Posterior vena cava (tissue), 2 donors: ENCODE results near the gene TRAPPC6A. TPM values are rescaled to one million over a fixed set of nuclear protein-coding genes. Genes with fewer than 3 reads are reported as not detected.
"Not testable (repeated sequence)": the region's sequence is repeated elsewhere in the genome, so short reads cannot be mapped to it uniquely, and the experiment has no call there.

Source experiments
- DNase-seq: peaks from one replicate; pipeline ENCODE4 v3.0.0-alpha.2; 2020; ENCODE audit warnings: low spot score
- intact Hi-C, 2 donors: fragments of 100-400 bp; cut with DNase I; formaldehyde crosslinking; loops; one replicate each; pipeline versions ENCODE4 v1.14.1 to v1.14.2; 2022 to 2023
- total RNA-seq, 2 donors: library from RNA; stranded (reverse); fragmentation: NEBNext Ultra II Directional; extraction: Animal tissue kit (Norgen Biotek cat#: 25700); gene quantifications; one replicate each; pipeline ENCODE4 v1.2.1, GENCODE V29; 2021
- donor health status: DM: yes; HTN: yes; CAD: no.
- donor health status: DM: yes; HTN: yes; CAD: no.

TRAPPC6A gene
- total RNA-seq, 2 donors from 2014 or later, result 6.5 to 7.7 TPM

- intact Hi-C loops, DNase-seq: not testable (repeated sequence)
Observed at GRCh38 chr19:45118591-45119355, 59.3 kb downstream of the TRAPPC6A start.

- intact Hi-C loops, result no loop called here
- no peak for DNase-seq
Observed at GRCh38 chr19:45118106-45118505, 59.9 kb downstream of the TRAPPC6A start.

- DNase-seq, result no peak
- intact Hi-C loops, result no loop called here
Observed at GRCh38 chr19:45117671-45118070, 60.4 kb downstream of the TRAPPC6A start.

- DNase-seq, result no peak
- intact Hi-C loops, result no loop called here
Observed at GRCh38 chr19:45117167-45117594, 60.9 kb downstream of the TRAPPC6A start.

GRCh38 chr19:45115809-45116615 lies 62.0 kb downstream of the TRAPPC6A start:
- no peak for DNase-seq
- intact Hi-C loops, result no loop called here

GRCh38 chr19:45114116-45114515 lies 63.9 kb downstream of the TRAPPC6A start:
- intact Hi-C loops, result no loop called here
- no peak for DNase-seq

GRCh38 chr19:45113628-45114027 lies 64.4 kb downstream of the TRAPPC6A start:
- DNase-seq, result no peak
- intact Hi-C loops, result no loop called here

Other genes starting within 250 kb of the TRAPPC6A start
- not detected for gene APOC4, start 236.0 kb downstream of the TRAPPC6A start, total RNA-seq
- gene APOC2, start 232.2 kb downstream of the TRAPPC6A start, total RNA-seq, result not detected
- 10 to 100 TPM; 69.9 to 78.5 TPM for gene CLPTM1, start 222.9 kb downstream of the TRAPPC6A start, total RNA-seq
- 10 to 100 TPM; 14.3 to 22.7 TPM for gene RELB, start 176.8 kb downstream of the TRAPPC6A start, total RNA-seq
- 10 to 100 TPM; 48.6 to 58.5 TPM for gene CLASRP, start 139.2 kb downstream of the TRAPPC6A start, total RNA-seq
- under 1 TPM; 0.42 to 0.48 TPM for gene ZNF296, start 101.8 kb downstream of the TRAPPC6A start, total RNA-seq
- 10 to 100 TPM; 11.2 to 14.7 TPM for gene GEMIN7, start 99.0 kb downstream of the TRAPPC6A start, total RNA-seq
- gene PPP1R37, start 85.1 kb downstream of the TRAPPC6A start, total RNA-seq, result 10 to 100 TPM; 15.2 to 16.2 TPM
- not detected for gene NKPD1, start 17.3 kb downstream of the TRAPPC6A start, total RNA-seq
- 10 to 100 TPM in 1 of 2 donors, 1 to 10 TPM in 1; 8.7 to 11.2 TPM for gene BLOC1S3, start 547 bp upstream of the TRAPPC6A start, total RNA-seq
- 1 to 10 TPM; 2.9 to 3.6 TPM for gene EXOC3L2, start 67.2 kb upstream of the TRAPPC6A start, total RNA-seq
- gene MARK4, start 73.0 kb upstream of the TRAPPC6A start, total RNA-seq, result 10 to 100 TPM; 26.7 to 31.5 TPM
- gene CKM, start 144.6 kb upstream of the TRAPPC6A start, total RNA-seq, result under 1 TPM in 1 of 2 donors, not detected in 1; 0.14 TPM
- under 1 TPM in 1 of 2 donors, not detected in 1; 0.37 TPM for gene KLC3, start 162.5 kb upstream of the TRAPPC6A start, total RNA-seq
- gene ERCC2, start 192.3 kb upstream of the TRAPPC6A start, total RNA-seq, result 10 to 100 TPM; 13.6 to 14.1 TPM
- gene PPP1R13L, start 226.8 kb upstream of the TRAPPC6A start, total RNA-seq, result 10 to 100 TPM; 20.1 to 31.2 TPM
- 1 to 10 TPM; 4.2 to 4.8 TPM for gene POLR1G, start 228.4 kb upstream of the TRAPPC6A start, total RNA-seq
- gene ERCC1, start 245.7 kb upstream of the TRAPPC6A start, total RNA-seq, result 10 to 100 TPM; 65.0 to 68.4 TPM